Measurements from ENCODE around the gene B4GALT5.

The B4GALT5 gene

DNA sequence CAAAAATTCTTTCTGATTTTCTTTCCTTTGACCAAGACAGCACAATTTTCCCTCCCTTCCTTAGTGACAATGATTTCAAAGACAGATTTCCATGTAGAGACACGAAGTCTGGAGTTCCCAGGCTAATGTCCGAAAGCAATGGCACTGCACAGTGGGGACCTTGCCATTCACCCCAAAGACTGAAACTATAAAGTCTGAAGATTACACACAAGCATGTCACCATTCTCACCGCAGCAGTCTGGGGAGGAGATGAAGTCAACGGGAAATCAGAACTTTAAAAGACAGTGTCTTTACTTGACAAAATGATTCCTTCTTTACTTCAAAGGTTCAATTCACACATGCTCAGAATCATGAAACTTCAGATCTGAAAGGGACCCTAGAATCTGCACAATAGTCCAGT lies 8.3 kb downstream of the B4GALT5 start:
- no peak for DNase-seq (ENCODE audit: low read depth in 1 of 2, low spot score in 1 of 2)
- TF ChIP-seq JUND (IDR thresholded peaks at IDR 0.05; ENCODE audit: low read depth): no peak
- in situ Hi-C loops (cut with HindIII; ENCODE audit: low pct_unique_long_range_greater_than_20kb, low sequenced_read_pairs): no loop called here

GRCh38 chr20:49704932-49705336 lies 8.7 kb downstream of the B4GALT5 start:
- in situ Hi-C loops (cut with HindIII; ENCODE audit: low pct_unique_long_range_greater_than_20kb, low sequenced_read_pairs): no loop called here

GRCh38 chr20:49701916-49702315 lies 11.8 kb downstream of the B4GALT5 start:
- in situ Hi-C loops (cut with HindIII; ENCODE audit: low pct_unique_long_range_greater_than_20kb, low sequenced_read_pairs): no loop called here
- TF ChIP-seq JUND (IDR thresholded peaks at IDR 0.05; ENCODE audit: low read depth): no peak
- no peak for DNase-seq (ENCODE audit: low read depth in 1 of 2, low spot score in 1 of 2)

More at GRCh38 chr20:49704932-49705336, 8.7 kb downstream of the B4GALT5 start:
- DNase-seq (ENCODE audit: low read depth in 1 of 2, low spot score in 1 of 2): no peak
- no peak for TF ChIP-seq JUND (IDR thresholded peaks at IDR 0.05; ENCODE audit: low read depth)

- no peak for TF ChIP-seq JUND (IDR thresholded peaks at IDR 0.05; ENCODE audit: low read depth)
- DNase-seq (ENCODE audit: low read depth in 1 of 2, low spot score in 1 of 2): no peak
- in situ Hi-C loops (cut with HindIII; ENCODE audit: low pct_unique_long_range_greater_than_20kb, low sequenced_read_pairs): no loop called here
Observed at GRCh38 chr20:49701241-49701790, 12.4 kb downstream of the B4GALT5 start.

DNA sequence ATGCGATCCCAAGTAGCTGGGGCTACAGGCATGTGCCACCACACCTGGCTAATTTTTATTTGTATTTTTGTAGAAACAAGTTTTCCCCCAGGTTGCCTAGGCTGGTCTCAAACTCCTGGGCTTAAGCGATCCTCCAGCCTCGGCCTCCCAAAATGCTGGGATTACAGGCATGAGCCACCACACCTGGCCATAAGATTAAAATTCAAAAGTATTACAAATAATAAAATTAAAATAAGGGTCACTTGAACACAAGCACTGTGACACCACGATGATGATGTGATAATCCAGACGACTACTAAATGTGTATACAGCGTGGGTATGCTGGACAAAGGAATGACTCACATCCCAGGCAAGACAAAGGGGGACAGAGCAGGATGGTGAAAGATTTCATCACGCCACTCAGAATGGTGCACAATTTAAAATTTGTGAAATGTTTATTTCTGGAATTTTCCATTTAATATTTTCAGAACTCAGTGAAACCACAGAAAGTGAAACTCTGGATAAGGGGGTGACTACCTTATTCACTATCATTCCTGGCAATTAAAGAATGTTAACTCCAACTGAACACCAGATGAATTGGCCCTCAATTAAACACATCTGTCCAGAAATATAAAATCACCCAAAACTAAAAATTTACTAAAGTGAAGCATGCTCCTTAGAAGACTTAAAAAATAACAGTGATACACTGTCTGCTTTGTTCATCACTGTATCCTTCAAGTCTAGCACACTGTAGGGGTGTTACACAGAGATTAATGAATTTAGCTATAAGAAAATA lies 13.1 kb downstream of the B4GALT5 start:
- no peak for TF ChIP-seq JUND (IDR thresholded peaks at IDR 0.05; ENCODE audit: low read depth)
- DNase-seq (ENCODE audit: low read depth in 1 of 2, low spot score in 1 of 2): no peak
- in situ Hi-C loops (cut with HindIII; ENCODE audit: low pct_unique_long_range_greater_than_20kb, low sequenced_read_pairs): no loop called here

GRCh38 chr20:49699200-49699992 lies 14.3 kb downstream of the B4GALT5 start:
- no peak for TF ChIP-seq JUND (IDR thresholded peaks at IDR 0.05; ENCODE audit: low read depth)
- DNase-seq (ENCODE audit: low read depth in 1 of 2, low spot score in 1 of 2): no peak
- in situ Hi-C loops (cut with HindIII; ENCODE audit: low pct_unique_long_range_greater_than_20kb, low sequenced_read_pairs): no loop called here

- no peak for DNase-seq (ENCODE audit: low read depth in 1 of 2, low spot score in 1 of 2)
- no peak for TF ChIP-seq JUND (IDR thresholded peaks at IDR 0.05; ENCODE audit: low read depth)
- in situ Hi-C loops (cut with HindIII; ENCODE audit: low pct_unique_long_range_greater_than_20kb, low sequenced_read_pairs): no loop called here
Observed at GRCh38 chr20:49698477-49698876, 15.2 kb downstream of the B4GALT5 start.

- in situ Hi-C loops (cut with HindIII; ENCODE audit: low pct_unique_long_range_greater_than_20kb, low sequenced_read_pairs): no loop called here
- no peak for TF ChIP-seq JUND (IDR thresholded peaks at IDR 0.05; ENCODE audit: low read depth)
- DNase-seq (ENCODE audit: low read depth in 1 of 2, low spot score in 1 of 2): no peak
Observed at GRCh38 chr20:49697071-49697470, 16.6 kb downstream of the B4GALT5 start.

GRCh38 chr20:49696594-49696993 lies 17.1 kb downstream of the B4GALT5 start:
- no peak for TF ChIP-seq JUND (IDR thresholded peaks at IDR 0.05; ENCODE audit: low read depth)
- DNase-seq (ENCODE audit: low read depth in 1 of 2, low spot score in 1 of 2): no peak
- in situ Hi-C loops (cut with HindIII; ENCODE audit: low pct_unique_long_range_greater_than_20kb, low sequenced_read_pairs): no loop called here

DNA sequence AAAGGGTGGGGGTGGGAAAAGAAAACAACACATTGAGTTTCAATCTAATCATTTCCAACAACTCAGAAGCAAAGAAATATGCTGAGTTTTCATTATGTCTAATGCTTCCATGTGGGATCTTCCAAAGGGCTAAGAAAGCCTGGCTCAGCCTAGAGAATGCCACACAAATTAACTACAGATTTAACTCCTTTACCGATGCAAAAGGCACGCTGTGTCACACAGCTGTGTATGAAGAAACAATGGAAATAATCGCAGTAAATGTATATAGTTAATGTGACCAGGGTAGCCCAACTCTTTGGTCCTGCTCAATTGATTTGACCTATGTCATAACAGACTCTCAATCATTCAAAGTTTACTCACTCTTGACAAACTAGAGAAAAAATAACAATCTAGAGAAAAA lies 17.8 kb downstream of the B4GALT5 start:
- in situ Hi-C loops (cut with HindIII; ENCODE audit: low pct_unique_long_range_greater_than_20kb, low sequenced_read_pairs): no loop called here
- no peak for DNase-seq (ENCODE audit: low read depth in 1 of 2, low spot score in 1 of 2)
- TF ChIP-seq JUND (IDR thresholded peaks at IDR 0.05; ENCODE audit: low read depth): no peak

DNA sequence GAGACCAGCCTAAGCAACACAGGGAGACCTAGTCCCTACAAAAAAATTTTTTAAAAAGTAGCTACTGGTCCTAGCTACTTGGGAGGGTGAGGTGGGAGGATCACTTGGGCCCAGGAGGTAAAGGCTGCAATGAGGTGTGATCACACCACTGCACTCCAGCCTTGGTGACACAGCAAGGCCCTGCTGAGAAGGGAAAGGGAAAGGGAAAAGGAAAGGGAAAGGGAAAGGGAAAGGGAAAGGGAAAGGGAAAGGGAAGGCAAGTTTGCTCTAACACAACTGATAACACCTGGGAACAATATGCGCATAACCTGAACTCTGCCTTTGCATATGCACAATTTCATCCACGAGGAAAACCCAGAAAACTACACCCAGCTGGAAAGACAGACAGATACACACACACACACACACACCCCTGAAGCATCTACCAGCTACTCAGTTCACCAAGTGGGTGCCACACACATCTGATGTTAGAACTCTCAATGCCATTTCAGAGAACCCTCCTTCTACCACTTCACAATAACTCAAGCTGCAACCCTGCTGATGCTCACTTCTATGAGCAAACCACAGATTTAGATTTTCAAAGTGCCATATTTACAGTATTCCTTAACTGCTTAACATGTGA lies 19.1 kb downstream of the B4GALT5 start:
- in situ Hi-C loops (cut with HindIII; ENCODE audit: low pct_unique_long_range_greater_than_20kb, low sequenced_read_pairs): no loop called here
- no peak for DNase-seq (ENCODE audit: low read depth in 1 of 2, low spot score in 1 of 2)
- TF ChIP-seq JUND (IDR thresholded peaks at IDR 0.05; ENCODE audit: low read depth): no peak

DNA sequence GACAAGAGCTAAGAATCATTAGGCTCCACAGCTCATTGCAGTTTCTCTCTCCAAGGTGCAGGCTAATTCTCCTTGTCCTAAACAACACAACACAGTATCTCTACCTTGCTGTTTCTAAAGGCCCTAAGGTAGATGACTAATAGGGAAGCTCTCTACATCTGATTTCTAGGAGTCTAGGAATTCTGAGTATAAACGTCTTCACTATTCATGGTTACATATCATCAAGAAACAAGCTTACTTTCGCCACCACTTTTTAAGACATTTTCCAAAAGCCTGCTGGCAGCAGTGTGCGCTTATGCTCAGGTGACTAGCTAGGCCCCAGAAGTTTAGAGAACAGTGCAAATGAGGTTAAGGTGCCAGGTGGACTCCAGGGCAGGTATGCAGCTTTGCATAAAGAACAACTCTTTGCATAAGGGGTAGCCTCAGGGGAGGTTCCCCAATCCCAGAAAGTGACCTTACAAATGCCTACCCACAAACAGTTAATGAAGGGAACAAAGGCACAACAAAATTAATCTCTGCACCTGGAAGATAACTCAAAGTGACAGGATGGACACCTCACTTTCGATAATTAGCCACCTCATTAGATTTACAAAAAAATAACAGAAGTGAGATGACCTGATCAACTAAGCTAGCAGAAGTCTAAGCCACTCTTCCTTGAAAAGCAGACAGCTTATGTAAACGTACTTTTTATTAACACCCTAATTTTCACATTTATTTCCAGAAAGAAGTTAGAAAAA lies 20.1 kb downstream of the B4GALT5 start:
- no peak for TF ChIP-seq JUND (IDR thresholded peaks at IDR 0.05; ENCODE audit: low read depth)
- DNase-seq (ENCODE audit: low read depth in 1 of 2, low spot score in 1 of 2): no peak
- in situ Hi-C loops (cut with HindIII; ENCODE audit: low pct_unique_long_range_greater_than_20kb, low sequenced_read_pairs): no loop called here

Data from T47D (cell line).